HEK293 (cell line): ENCODE data around the gene ZMYM2.

Experiments used
- CTCF ChIA-PET: fragments of 350-600 bp; formaldehyde crosslinking; extraction: SDS; loops from one replicate; lab custom pipeline; 2021; ENCODE audit warnings: antibody characterized with exemption; lab: Yijun Ruan, JAX
- POLR2A ChIA-PET: fragments of 300-600 bp; formaldehyde crosslinking; extraction: SDS; loops from one replicate; lab custom pipeline; 2020; ENCODE audit warnings: antibody characterized with exemption, inconsistent platforms; lab: Yijun Ruan, JAX
- H3K27ac ChIP-seq: fragments of 200-500 bp; sonication (Bioruptor generic); 2 replicates; pipeline ENCODE4 v1.5.1; 2014; ENCODE audit warnings: low read depth, low read length, control low read depth, inconsistent platforms; ENCODE audit errors: extremely low read depth
- H3K36me3 ChIP-seq, 2 experiments: fragments of 200-500 bp in 1 of 2; sonication (Bioruptor generic) in 1 of 2; 1 replicate in 1 of 2; 2 replicates in 1 of 2; pipeline ENCODE4 v1.5.1; 2014 to 2017; ENCODE audit warnings: inconsistent platforms in 2 of 2, low read length in 2 of 2; ENCODE audit not compliant: control insufficient read depth in 2 of 2, insufficient read depth in 1 of 2
- H3K4me1 ChIP-seq: fragments of 200-500 bp; sonication (Bioruptor generic); 2 replicates; pipeline ENCODE4 v1.5.1; 2014; ENCODE audit warnings: mild to moderate bottlenecking, low read length, inconsistent platforms; ENCODE audit not compliant: control insufficient read depth, insufficient read depth
- H3K4me3 ChIP-seq: 2 replicates; pipeline ENCODE4 v1.5.1; 2011; ENCODE audit warnings: low read depth, mild to moderate bottlenecking, control low read depth, low read length, moderate library complexity
- H3K9me3 ChIP-seq: fragments of 200-500 bp; sonication (Bioruptor generic); 2 replicates; pipeline ENCODE4 v1.5.1; 2014; ENCODE audit warnings: low read depth, low read length, inconsistent platforms; ENCODE audit not compliant: control insufficient read depth, insufficient read depth
- BCL11B ChIP-seq: fragments of 450-650 bp; formaldehyde crosslinking; IDR thresholded peaks from 2 replicates; pipeline ENCODE4 v1.5.1; 2016; ENCODE audit warnings: low read depth, missing biosample characterization, missing genetic modification characterization
- HOXD13 ChIP-seq: sonication (generic); formaldehyde crosslinking; IDR thresholded peaks from 2 replicates; pipeline ENCODE4 v1.8.0; 2022; ENCODE audit warnings: missing genetic modification reagents, borderline replicate concordance
- KLF10 ChIP-seq: fragments of 450-650 bp; IDR thresholded peaks from 2 replicates; pipeline ENCODE4 v1.5.1; 2018; ENCODE audit warnings: missing biosample characterization, mild to moderate bottlenecking, missing genetic modification characterization
- KLF16 ChIP-seq: fragments of 450-650 bp; formaldehyde crosslinking; IDR thresholded peaks from 2 replicates; pipeline ENCODE4 v1.5.1; 2017; ENCODE audit warnings: missing biosample characterization, missing genetic modification characterization
- MEIS1 ChIP-seq: sonication (generic); formaldehyde crosslinking; IDR thresholded peaks from 2 replicates; pipeline ENCODE4 v1.8.1; 2022; ENCODE audit warnings: missing genetic modification reagents, mild to moderate bottlenecking, borderline replicate concordance
- REPIN1 ChIP-seq: fragments of 450-650 bp; formaldehyde crosslinking; IDR thresholded peaks from 2 replicates; pipeline ENCODE4 v1.5.1; 2017; ENCODE audit warnings: missing biosample characterization, missing genetic modification characterization, low read depth
- SP2 ChIP-seq: fragments of 450-650 bp; formaldehyde crosslinking; IDR thresholded peaks from 2 replicates; pipeline ENCODE4 v1.5.1; 2016; ENCODE audit warnings: missing biosample characterization, missing genetic modification characterization
- ZBTB11 ChIP-seq: fragments of 450-650 bp; formaldehyde crosslinking; conservative IDR thresholded peaks from 2 replicates; pipeline ENCODE4 v1.5.1; 2016; ENCODE audit warnings: low read depth, missing biosample characterization, missing genetic modification characterization
- ZBTB26 ChIP-seq: fragments of 450-650 bp; formaldehyde crosslinking; optimal IDR thresholded peaks from 2 replicates; pipeline ENCODE3; 2016; ENCODE audit warnings: missing biosample characterization, mild to moderate bottlenecking, missing genetic modification characterization
- ZFP3 ChIP-seq: fragments of 450-650 bp; formaldehyde crosslinking; IDR thresholded peaks from 2 replicates; pipeline ENCODE4 v1.5.1; 2016; ENCODE audit warnings: low read depth, missing biosample characterization, missing genetic modification characterization
- ZIC2 ChIP-seq: fragments of 450-650 bp; formaldehyde crosslinking; IDR thresholded peaks from 2 replicates; pipeline ENCODE4 v1.5.1; 2016; ENCODE audit warnings: missing biosample characterization, missing genetic modification characterization
- ZNF121 ChIP-seq: fragments of 450-650 bp; formaldehyde crosslinking; IDR thresholded peaks from 2 replicates; pipeline ENCODE4 v1.5.1; 2016; ENCODE audit warnings: missing biosample characterization, missing genetic modification characterization
- ZNF140 ChIP-seq: fragments of 450-650 bp; formaldehyde crosslinking; IDR thresholded peaks from 2 replicates; pipeline ENCODE4 v1.5.1; 2016; ENCODE audit warnings: missing biosample characterization, missing genetic modification characterization
- ZNF169 ChIP-seq: fragments of 450-650 bp; formaldehyde crosslinking; IDR thresholded peaks from 2 replicates; pipeline ENCODE4 v1.5.1; 2016; ENCODE audit warnings: missing biosample characterization, missing genetic modification characterization
- ZNF211 ChIP-seq: fragments of 450-650 bp; formaldehyde crosslinking; IDR thresholded peaks from 2 replicates; pipeline ENCODE4 v1.5.1; 2016; ENCODE audit warnings: low read depth, missing biosample characterization, missing genetic modification characterization
- ZNF302 ChIP-seq: fragments of 450-650 bp; formaldehyde crosslinking; IDR thresholded peaks from 2 replicates; pipeline ENCODE4 v1.5.1; 2016; ENCODE audit warnings: missing biosample characterization, missing genetic modification characterization, low read depth
- ZNF311 ChIP-seq: fragments of 450-650 bp; formaldehyde crosslinking; IDR thresholded peaks from 2 replicates; pipeline ENCODE4 v1.5.1; 2017; ENCODE audit warnings: missing biosample characterization, missing genetic modification characterization, borderline replicate concordance
- ZNF433 ChIP-seq: fragments of 450-650 bp; formaldehyde crosslinking; IDR thresholded peaks from 2 replicates; pipeline ENCODE4 v1.5.1; 2016; ENCODE audit warnings: missing biosample characterization, missing genetic modification characterization, low read depth
- ZNF48 ChIP-seq: fragments of 450-650 bp; formaldehyde crosslinking; IDR thresholded peaks from 2 replicates; pipeline ENCODE4 v1.5.1; 2016; ENCODE audit warnings: missing biosample characterization, missing genetic modification characterization
- ZNF544 ChIP-seq: fragments of 450-650 bp; formaldehyde crosslinking; IDR thresholded peaks from 2 replicates; pipeline ENCODE4 v1.5.0; 2017; ENCODE audit warnings: missing biosample characterization, missing genetic modification characterization
- ZNF548 ChIP-seq: fragments of 450-650 bp; formaldehyde crosslinking; IDR thresholded peaks from 2 replicates; pipeline ENCODE4 v1.5.1; 2016; ENCODE audit warnings: missing biosample characterization, missing genetic modification characterization
- ZNF549 ChIP-seq: fragments of 450-650 bp; IDR thresholded peaks from 2 replicates; pipeline ENCODE4 v1.5.1; 2018; ENCODE audit warnings: missing biosample characterization, missing genetic modification characterization, mild to moderate bottlenecking, inconsistent platforms, moderate library complexity
- ZNF560 ChIP-seq: fragments of 450-650 bp; formaldehyde crosslinking; IDR thresholded peaks from 2 replicates; pipeline ENCODE4 v1.5.1; 2017; ENCODE audit warnings: missing biosample characterization, missing genetic modification characterization, borderline replicate concordance
- ZNF571 ChIP-seq: fragments of 450-650 bp; formaldehyde crosslinking; IDR thresholded peaks from 2 replicates; pipeline ENCODE4 v1.5.0; 2017; ENCODE audit warnings: missing biosample characterization, missing genetic modification characterization
- ZNF596 ChIP-seq: fragments of 450-650 bp; IDR thresholded peaks from 2 replicates; pipeline ENCODE4 v1.5.0; 2018; ENCODE audit warnings: missing biosample characterization, mild to moderate bottlenecking, missing genetic modification characterization, moderate library complexity
- ZNF624 ChIP-seq: fragments of 450-650 bp; formaldehyde crosslinking; IDR thresholded peaks from 2 replicates; pipeline ENCODE4 v1.5.1; 2017; ENCODE audit warnings: missing biosample characterization, missing genetic modification characterization
- ZNF645 ChIP-seq: fragments of 450-650 bp; formaldehyde crosslinking; IDR thresholded peaks from 2 replicates; pipeline ENCODE4; 2016; ENCODE audit warnings: missing biosample characterization, missing genetic modification characterization
- ZNF677 ChIP-seq: fragments of 450-650 bp; IDR thresholded peaks from 2 replicates; pipeline ENCODE4 v1.5.0; 2018; ENCODE audit warnings: missing biosample characterization, mild to moderate bottlenecking, missing genetic modification characterization, moderate library complexity
- ZNF777 ChIP-seq: fragments of 450-650 bp; formaldehyde crosslinking; IDR thresholded peaks from 2 replicates; pipeline ENCODE4 v1.5.1; 2017; ENCODE audit warnings: missing biosample characterization, missing genetic modification characterization, borderline replicate concordance
- ZSCAN30 ChIP-seq: fragments of 450-650 bp; IDR thresholded peaks from 2 replicates; pipeline ENCODE4 v1.5.1; 2018; ENCODE audit warnings: missing biosample characterization, mild to moderate bottlenecking, missing genetic modification characterization, moderate library complexity
- ZXDB ChIP-seq: fragments of 450-650 bp; formaldehyde crosslinking; IDR thresholded peaks from 2 replicates; pipeline ENCODE4 v1.5.1; 2016; ENCODE audit warnings: missing biosample characterization, missing genetic modification characterization
- TF ChIP-seq, protein P1 (sequence below): fragments of 450-650 bp; formaldehyde crosslinking; IDR thresholded peaks from 2 replicates; pipeline ENCODE4 v1.5.1; 2016; ENCODE audit warnings: missing biosample characterization, missing genetic modification characterization, low read depth

ZMYM2 gene

DNA sequence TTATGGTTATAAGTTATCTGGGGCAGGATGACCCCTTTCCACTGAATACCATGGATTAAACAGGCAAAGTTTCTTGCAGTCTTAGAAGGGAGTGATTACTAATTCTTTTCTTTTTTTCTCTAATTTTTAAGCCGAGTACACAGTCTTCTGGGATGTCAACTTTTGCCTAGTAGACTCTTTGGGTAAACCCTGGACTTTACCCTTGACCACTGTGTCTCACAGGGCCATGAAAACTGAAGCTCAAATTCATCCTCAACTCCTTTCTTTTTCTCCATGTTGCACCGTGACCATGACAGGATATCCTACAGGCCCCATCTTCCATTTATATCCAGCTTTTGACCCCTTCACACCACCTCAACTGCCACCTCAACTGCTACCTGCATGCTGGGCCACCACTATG is 150.5 kb downstream of the ZMYM2 start:
- CTCF ChIA-PET, result interaction anchor here (0.7 kb wide), 1 partner anchor 719 kb away, joined by 3 read pairs; no protein-coding TSS in a partner anchor
- H3K4me1 ChIP-seq, result no peaks in the 10 kb centered on the region
- H3K27ac ChIP-seq, result no peak overlapping the region
- H3K36me3 ChIP-seq, result no peaks in the 10 kb centered on the region
- H3K9me3 ChIP-seq, result no peaks in the 10 kb centered on the region
- TF ChIP-seq ZNF544 (tag by site-specific recombination) (no peak), ZFP3 (tag by site-specific recombination) (no peak), REPIN1 (tag by site-specific recombination) (no peak), ZNF549 (no peak), MEIS1 (no peak), BCL11B (tag by site-specific recombination) (no peak), ZNF677 (tag by site-specific recombination) (no peak), ZNF548 (tag by site-specific recombination) (no peak), ZNF140 (tag by site-specific recombination) (no peak), SP2 (tag by site-specific recombination) (no peak), ZNF571 (tag by site-specific recombination) (no peak), ZNF560 (tag by site-specific recombination) (no peak), ZBTB26 (tag by site-specific recombination) (no peak), ZNF311 (no peak), HOXD13 (CRISPR knock-in tag) (no peak), KLF16 (tag by site-specific recombination) (no peak), ZNF624 (tag by site-specific recombination) (no peak), ZNF211 (tag by site-specific recombination) (no peak), ZNF169 (tag by site-specific recombination) (no peak)
- TF ChIP-seq, protein P1, sequence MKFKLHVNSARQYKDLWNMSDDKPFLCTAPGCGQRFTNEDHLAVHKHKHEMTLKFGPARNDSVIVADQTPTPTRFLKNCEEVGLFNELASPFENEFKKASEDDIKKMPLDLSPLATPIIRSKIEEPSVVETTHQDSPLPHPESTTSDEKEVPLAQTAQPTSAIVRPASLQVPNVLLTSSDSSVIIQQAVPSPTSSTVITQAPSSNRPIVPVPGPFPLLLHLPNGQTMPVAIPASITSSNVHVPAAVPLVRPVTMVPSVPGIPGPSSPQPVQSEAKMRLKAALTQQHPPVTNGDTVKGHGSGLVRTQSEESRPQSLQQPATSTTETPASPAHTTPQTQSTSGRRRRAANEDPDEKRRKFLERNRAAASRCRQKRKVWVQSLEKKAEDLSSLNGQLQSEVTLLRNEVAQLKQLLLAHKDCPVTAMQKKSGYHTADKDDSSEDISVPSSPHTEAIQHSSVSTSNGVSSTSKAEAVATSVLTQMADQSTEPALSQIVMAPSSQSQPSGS, result no peak
- TF ChIP-seq, all 188 proteins: peak for 0
- H3K4me3 ChIP-seq, result no peak overlapping the region
- POLR2A ChIA-PET, result interaction anchor here (0.5 kb wide), 1 partner anchor 250 kb away, joined by 3 read pairs; no protein-coding TSS in a partner anchor

DNA sequence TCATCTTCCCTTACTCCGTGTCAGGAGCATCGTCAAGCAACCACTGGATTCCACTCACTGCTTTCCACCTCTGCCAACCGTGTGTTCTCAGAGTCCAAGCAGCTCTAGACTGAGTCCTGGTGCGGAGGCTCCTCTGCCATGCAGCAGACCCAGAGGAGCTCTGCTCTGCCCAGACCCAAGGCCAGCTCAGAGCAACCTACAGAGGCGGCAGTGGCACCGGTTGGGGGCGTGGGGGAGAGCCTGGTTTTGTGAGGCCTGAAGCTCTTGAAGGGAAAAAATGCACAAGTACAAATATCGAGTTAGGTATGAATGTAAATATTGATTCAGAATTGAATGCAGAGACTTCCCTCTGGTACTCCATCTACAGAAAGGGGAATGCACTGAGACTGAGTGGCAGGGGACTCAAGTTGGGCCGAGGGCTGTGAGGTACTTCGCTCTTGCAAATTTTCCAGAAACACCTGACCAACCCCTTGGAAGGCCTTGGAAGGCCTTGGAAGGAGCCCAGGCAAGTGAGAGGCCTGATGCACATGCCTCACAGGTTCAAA is 155.6 kb downstream of the ZMYM2 start:
- Histone ChIP-seq H3K4me1 (no peaks in the 10 kb centered on the region), H3K27ac (no peak overlapping the region), H3K4me3 (no peak overlapping the region), H3K36me3 (no peaks in the 10 kb centered on the region), H3K9me3 (no peaks in the 10 kb centered on the region)
- ChIA-PET POLR2A (no interaction called here), CTCF (no interaction called here)
- TF ChIP-seq ZNF48 (tag by site-specific recombination) (no peak), ZNF302 (tag by site-specific recombination) (no peak), ZNF777 (no peak), ZNF121 (no peak), ZXDB (no peak), ZNF596 (tag by site-specific recombination) (no peak), ZBTB11 (tag by site-specific recombination) (no peak), ZIC2 (tag by site-specific recombination) (no peak), ZNF645 (tag by site-specific recombination) (no peak), ZNF433 (tag by site-specific recombination) (no peak), KLF10 (no peak), ZSCAN30 (tag by site-specific recombination) (no peak)
